SU-DHL-6 (cell line): ENCODE results near the gene ZNF92.

Source experiments
- H2AFZ ChIP-seq: fragments of 200-600 bp; sonication (generic); 2 replicates; pipeline ENCODE4 v1.6.1; 2014; ENCODE audit warnings: low read depth, mild to moderate bottlenecking, moderate library complexity, mixed read lengths, antibody characterized with exemption, low read length; ENCODE audit not compliant: severe bottlenecking
- H3F3A ChIP-seq: fragments of 200-600 bp; shearing (Covaris generic); 2 replicates; pipeline ENCODE4 v1.6.0; 2016; ENCODE audit warnings: antibody characterized with exemption, mild to moderate bottlenecking; ENCODE audit not compliant: insufficient read depth
- H3K27ac ChIP-seq: fragments of 200-600 bp; sonication (generic); 2 replicates; pipeline ENCODE4 v1.5.1; 2016; ENCODE audit warnings: low read depth, mild to moderate bottlenecking, low read length, moderate library complexity, mixed read lengths
- H3K27me3 ChIP-seq: fragments of 200-600 bp; sonication (generic), shearing (Covaris generic); 2 replicates; pipeline ENCODE4 v1.6.0; 2014; ENCODE audit warnings: mild to moderate bottlenecking, low read length
- H3K36me3 ChIP-seq: fragments of 200-600 bp; sonication (generic); 2 replicates; pipeline ENCODE4 v1.6.1; 2014; ENCODE audit warnings: mild to moderate bottlenecking, low read length, mixed read lengths
- H3K4me2 ChIP-seq: fragments of 300-600, 200-600 bp; shearing (Covaris generic), sonication (generic); 2 replicates; pipeline ENCODE4 v1.6.0; 2014; ENCODE audit warnings: low read length, low read depth, mild to moderate bottlenecking; ENCODE audit not compliant: poor library complexity, severe bottlenecking
- H3K4me3 ChIP-seq: fragments of 200-600 bp; sonication (generic); 2 replicates; pipeline ENCODE4 v1.5.1; 2014; ENCODE audit warnings: antibody characterized with exemption, low read length, mild to moderate bottlenecking, mixed read lengths; ENCODE audit not compliant: insufficient read depth, poor library complexity, severe bottlenecking
- H3K79me2 ChIP-seq: fragments of 200-600 bp; sonication (generic); 2 replicates; pipeline ENCODE4 v1.6.1; 2014; ENCODE audit warnings: mild to moderate bottlenecking, low read length, moderate library complexity; ENCODE audit not compliant: insufficient read depth
- H3K9ac ChIP-seq: fragments of 200-600 bp; sonication (generic); 2 replicates; pipeline ENCODE4 v1.7.0; 2014; ENCODE audit warnings: mild to moderate bottlenecking, low read length
- H3K9me2 ChIP-seq: fragments of 200-600 bp; sonication (generic); replicated peaks from 2 replicates; pipeline ENCODE4 v1.6.1; 2014; ENCODE audit warnings: low read length; ENCODE audit not compliant: insufficient read depth
- H3K9me3 ChIP-seq: fragments of 200-600 bp; sonication (generic); 2 replicates; pipeline ENCODE4 v1.6.1; 2014; ENCODE audit warnings: low read length, mixed read lengths; ENCODE audit not compliant: insufficient read depth
- H4K20me1 ChIP-seq: fragments of 200-600 bp; sonication (generic); 2 replicates; pipeline ENCODE4 v1.6.1; 2014; ENCODE audit warnings: low read depth, mild to moderate bottlenecking, antibody characterized with exemption, low read length, moderate library complexity, mixed read lengths
- CTCF ChIP-seq: fragments of 200-600 bp; sonication (generic); IDR thresholded peaks from one replicate; pipeline ENCODE4 v1.5.1; 2017; ENCODE audit warnings: antibody characterized with exemption, mild to moderate bottlenecking, low read length, moderate library complexity; ENCODE audit not compliant: insufficient read depth, poor library complexity, severe bottlenecking
- EZH2phosphoT487 ChIP-seq: fragments of 200-600 bp; sonication (generic), shearing (Covaris generic); conservative IDR thresholded peaks from 2 replicates; pipeline ENCODE4 v1.6.1; 2018; ENCODE audit warnings: mild to moderate bottlenecking, antibody characterized with exemption, low read length, moderate library complexity, mixed read lengths

The ZNF92 gene

GRCh38 chr7:65429642-65430343 is 56.1 kb downstream of the ZNF92 start:
- H4K20me1 ChIP-seq, result no peaks in the 10 kb centered on the region
- H3F3A ChIP-seq, result no peaks in the 10 kb centered on the region
- no peaks in the 10 kb centered on the region for H3K79me2 ChIP-seq
- no peak overlapping the region for H3K27ac ChIP-seq
- no peaks in the 10 kb centered on the region for H3K36me3 ChIP-seq
- peaks cover 11% of the 10 kb centered on the region; the same call in 1 of the 2 replicates for H3K9me3 ChIP-seq
- H3K9ac ChIP-seq, result no peak overlapping the region
- H3K4me2 ChIP-seq, result no peak overlapping the region
- no peak overlapping the region for H2AFZ ChIP-seq
- no peaks in the 10 kb centered on the region for H3K9me2 ChIP-seq
- H3K27me3 ChIP-seq, result no peaks in the 10 kb centered on the region
- TF ChIP-seq EZH2phosphoT487, result no peak
- no peak for TF ChIP-seq CTCF
- H3K4me3 ChIP-seq, result no peak overlapping the region

GRCh38 chr7:65430344-65431186 is 56.9 kb downstream of the ZNF92 start:
- H4K20me1 ChIP-seq, result no peaks in the 10 kb centered on the region
- no peak overlapping the region for H3K27ac ChIP-seq
- H3F3A ChIP-seq, result no peaks in the 10 kb centered on the region
- H3K79me2 ChIP-seq, result no peaks in the 10 kb centered on the region
- H3K9ac ChIP-seq, result no peak overlapping the region
- TF ChIP-seq EZH2phosphoT487 (no peak), CTCF (no peak)
- H2AFZ ChIP-seq, result no peak overlapping the region
- H3K9me2 ChIP-seq, result no peaks in the 10 kb centered on the region
- H3K9me3 ChIP-seq, result peaks cover 11% of the 10 kb centered on the region; the same call in 1 of the 2 replicates
- H3K4me3 ChIP-seq, result no peak overlapping the region
- H3K36me3 ChIP-seq, result no peaks in the 10 kb centered on the region
- no peak overlapping the region for H3K4me2 ChIP-seq
- no peaks in the 10 kb centered on the region for H3K27me3 ChIP-seq

GRCh38 chr7:65434307-65434706 is 60.7 kb downstream of the ZNF92 start:
- Histone ChIP-seq H3K4me3 (no peak overlapping the region), H3K79me2 (no peaks in the 10 kb centered on the region), H3K36me3 (no peaks in the 10 kb centered on the region), H3K27me3 (no peaks in the 10 kb centered on the region), H3K9ac (no peak overlapping the region), H3K9me2 (no peaks in the 10 kb centered on the region), H3K4me2 (no peak overlapping the region), H3K9me3 (peaks cover 6% of the 10 kb centered on the region; the same call in 1 of the 2 replicates), H4K20me1 (no peaks in the 10 kb centered on the region), H3K27ac (no peak overlapping the region), H2AFZ (no peak overlapping the region), H3F3A (no peaks in the 10 kb centered on the region)
- TF ChIP-seq CTCF (no peak), EZH2phosphoT487 (no peak)
